Calu3 (cell line): ENCODE measurements around the gene BAD. TPM values are rescaled to one million over a fixed set of nuclear protein-coding genes. Genes with fewer than 3 reads are reported as not detected.

Experiments
- BruUV-seq: library from RNA; stranded (reverse); fragments of 400-500 nt; replicated peaks from 2 replicates; lab custom pipeline; 2021; lab: Mats Ljungman, UMichigan
- CTCF ChIA-PET: fragments of 300-600 bp; sonication (Branson Sonifier 250); formaldehyde crosslinking; loops from one replicate; lab custom pipeline; 2022; ENCODE audit warnings: antibody characterized with exemption; lab: Charles Lee
- DNase-seq: peaks from one replicate; pipeline ENCODE4 v3.0.0; 2022
- H3K27ac Mint-ChIP-seq: one replicate; pipeline ENCODE4 v1.8.0; 2022; ENCODE audit warnings: mixed read lengths; ENCODE audit not compliant: unreplicated experiment
- H3K27me3 Mint-ChIP-seq: one replicate; pipeline ENCODE4 v1.8.0; 2022; ENCODE audit warnings: mixed read lengths; ENCODE audit not compliant: unreplicated experiment
- H3K36me3 Mint-ChIP-seq: one replicate; pipeline ENCODE4 v1.8.0; 2022; ENCODE audit warnings: mild to moderate bottlenecking, moderate library complexity, mixed read lengths; ENCODE audit not compliant: insufficient read depth, unreplicated experiment
- H3K4me1 Mint-ChIP-seq: one replicate; pipeline ENCODE4 v1.8.0; 2022; ENCODE audit warnings: mild to moderate bottlenecking, low read depth, mixed read lengths; ENCODE audit not compliant: unreplicated experiment
- H3K4me3 Mint-ChIP-seq: one replicate; pipeline ENCODE4 v1.8.0; 2022; ENCODE audit warnings: mild to moderate bottlenecking, low read depth, moderate library complexity, mixed read lengths; ENCODE audit not compliant: unreplicated experiment
- H3K9me3 Mint-ChIP-seq: one replicate; pipeline ENCODE4 v1.8.0; 2022; ENCODE audit warnings: low read depth, mixed read lengths; ENCODE audit not compliant: unreplicated experiment
- intact Hi-C: fragments of 100-400 bp; cut with micrococcal nuclease; formaldehyde crosslinking; loops from one replicate; pipeline ENCODE4 v1.10.0; 2022; ENCODE audit not compliant: unreplicated experiment
- total RNA-seq: library from RNA; stranded (reverse); gene quantifications from 2 replicates; pipeline ENCODE4 v1.2.3, GENCODE V29; 2022
- TF ChIP-seq, protein P1 (sequence below): fragments of 200-600 bp; IDR thresholded peaks from one replicate; pipeline ENCODE4 v1.8.0; 2022; ENCODE audit warnings: antibody characterized with exemption; ENCODE audit not compliant: unreplicated experiment

BAD gene
- total RNA-seq, 1 experiment from 2014 or later = 30.2 TPM

- Mint-ChIP-seq H3K4me1 (peaks cover 37% of the 10 kb centered on the region), H3K27ac (peak overlapping the region; percentile 83), H3K4me3 (peak overlapping the region; percentile 96), H3K36me3 (peaks cover 95% of the 10 kb centered on the region), H3K9me3 (no peaks in the 10 kb centered on the region), H3K27me3 (no peaks in the 10 kb centered on the region)
- intact Hi-C loops = loop anchor here (10.0 kb wide), 1 partner anchor 61 kb away; the partner anchor contains the start of genes CATSPERZ and ESRRA
- CTCF ChIA-PET = interaction anchor here (0.5 to 1.0 kb wide), 2 partner anchors 39 to 68 kb away, joined by 3 read pairs; no protein-coding TSS in a partner anchor
- no peak for DNase-seq
- TF ChIP-seq, protein P1, sequence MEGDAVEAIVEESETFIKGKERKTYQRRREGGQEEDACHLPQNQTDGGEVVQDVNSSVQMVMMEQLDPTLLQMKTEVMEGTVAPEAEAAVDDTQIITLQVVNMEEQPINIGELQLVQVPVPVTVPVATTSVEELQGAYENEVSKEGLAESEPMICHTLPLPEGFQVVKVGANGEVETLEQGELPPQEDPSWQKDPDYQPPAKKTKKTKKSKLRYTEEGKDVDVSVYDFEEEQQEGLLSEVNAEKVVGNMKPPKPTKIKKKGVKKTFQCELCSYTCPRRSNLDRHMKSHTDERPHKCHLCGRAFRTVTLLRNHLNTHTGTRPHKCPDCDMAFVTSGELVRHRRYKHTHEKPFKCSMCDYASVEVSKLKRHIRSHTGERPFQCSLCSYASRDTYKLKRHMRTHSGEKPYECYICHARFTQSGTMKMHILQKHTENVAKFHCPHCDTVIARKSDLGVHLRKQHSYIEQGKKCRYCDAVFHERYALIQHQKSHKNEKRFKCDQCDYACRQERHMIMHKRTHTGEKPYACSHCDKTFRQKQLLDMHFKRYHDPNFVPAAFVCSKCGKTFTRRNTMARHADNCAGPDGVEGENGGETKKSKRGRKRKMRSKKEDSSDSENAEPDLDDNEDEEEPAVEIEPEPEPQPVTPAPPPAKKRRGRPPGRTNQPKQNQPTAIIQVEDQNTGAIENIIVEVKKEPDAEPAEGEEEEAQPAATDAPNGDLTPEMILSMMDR = no peak
- BruUV-seq = TSS peak; percentile 4
These were observed 41.1 kb downstream of the BAD start for GRCh38 chr11:64243236-64243854.

DNA sequence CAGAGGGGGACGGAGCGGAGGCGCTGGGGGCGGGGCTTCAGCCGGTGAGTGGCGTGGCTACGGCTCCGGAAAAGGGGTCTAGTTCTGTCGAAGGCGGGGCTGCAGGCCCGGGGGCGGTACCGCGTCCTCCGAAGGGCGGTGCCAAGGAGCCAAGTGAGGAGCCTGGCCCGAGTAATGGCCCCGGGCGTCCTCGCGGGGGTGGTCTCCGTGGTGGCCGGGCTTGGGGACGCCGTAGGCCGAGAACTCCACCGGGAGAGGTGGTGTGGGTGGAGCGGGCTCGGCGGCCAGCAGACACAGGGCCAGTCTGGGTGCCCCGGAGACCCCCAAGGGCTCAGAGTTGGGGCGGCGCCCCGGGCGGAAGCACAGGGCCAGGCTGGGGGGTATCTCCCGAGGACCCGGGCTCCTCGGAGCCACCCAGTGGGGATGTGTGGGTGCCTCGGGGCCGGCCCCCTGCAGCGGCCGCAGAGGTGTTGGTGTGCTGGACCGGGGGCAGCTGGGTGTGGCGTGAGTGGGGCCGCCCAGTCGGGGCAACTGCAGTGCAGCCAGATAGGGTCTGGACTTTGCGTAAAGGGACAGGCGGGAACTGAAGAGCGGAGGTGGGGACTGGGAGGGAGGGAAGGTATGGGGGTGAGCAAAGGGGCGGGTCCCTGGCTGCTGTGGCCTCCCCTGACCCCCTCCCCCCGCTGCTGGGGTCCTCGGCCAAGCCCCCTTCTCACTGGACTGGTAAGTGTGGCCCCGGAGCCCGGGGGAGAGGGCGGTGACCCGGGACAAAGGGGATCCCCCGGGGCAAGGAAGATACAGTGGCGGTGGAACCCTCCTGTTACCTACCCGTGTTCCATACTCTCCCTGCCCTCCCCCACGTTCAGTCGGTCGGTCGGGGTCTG lies 42.7 kb downstream of the BAD start:
- no TSS peak for BruUV-seq
- Mint-ChIP-seq H3K27ac (peak overlapping the region; percentile 89), H3K4me3 (peak overlapping the region; percentile 96), H3K27me3 (no peaks in the 10 kb centered on the region), H3K9me3 (no peaks in the 10 kb centered on the region), H3K4me1 (peaks cover 39% of the 10 kb centered on the region), H3K36me3 (peaks cover 95% of the 10 kb centered on the region)
- intact Hi-C loops = loop anchor here (10.0 kb wide), 1 partner anchor 63 kb away; the partner anchor contains the start of genes CATSPERZ and ESRRA
- TF ChIP-seq, protein P1 = peak; percentile 12
- DNase-seq = peak; percentile 100
- CTCF ChIA-PET = interaction anchor here (1.1 kb wide), 2 partner anchors 10 to 27 kb away, joined by 3 to 8 read pairs; partner anchors contain the start of gene PLCB3

DNA sequence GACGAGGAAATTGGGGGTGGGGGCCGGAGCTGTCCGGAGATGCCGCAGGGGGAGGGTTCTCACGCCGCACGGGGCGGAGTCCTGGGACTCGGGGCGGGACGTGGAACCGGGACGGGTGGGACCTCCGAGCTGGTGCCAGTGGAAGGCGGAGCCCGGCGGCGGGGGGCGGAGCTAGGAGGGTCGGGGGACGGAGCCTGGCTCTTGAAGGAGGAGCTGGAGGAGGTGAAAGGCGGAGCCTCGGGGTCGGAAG lies 43.3 kb downstream of the BAD start:
- H3K27ac Mint-ChIP-seq = peak overlapping the region; percentile 89
- intact Hi-C loops = loop anchor here (10.0 kb wide), 1 partner anchor 64 kb away; the partner anchor contains the start of genes CATSPERZ and ESRRA
- peak overlapping the region; percentile 96 for H3K4me3 Mint-ChIP-seq
- TF ChIP-seq, protein P1 = no peak
- H3K36me3 Mint-ChIP-seq = peaks cover 95% of the 10 kb centered on the region
- BruUV-seq = no TSS peak
- no peak for DNase-seq
- peaks cover 42% of the 10 kb centered on the region for H3K4me1 Mint-ChIP-seq
- CTCF ChIA-PET = interaction anchor here (1.1 kb wide), 2 partner anchors 11 to 28 kb away, joined by 3 to 8 read pairs; partner anchors contain the start of gene PLCB3
- no peaks in the 10 kb centered on the region for H3K27me3 Mint-ChIP-seq
- H3K9me3 Mint-ChIP-seq = no peaks in the 10 kb centered on the region

- CTCF ChIA-PET = interaction anchor here (1.1 kb wide), 2 partner anchors 11 to 28 kb away, joined by 3 to 8 read pairs; partner anchors contain the start of gene PLCB3
- H3K27me3 Mint-ChIP-seq = no peaks in the 10 kb centered on the region
- peak within 1 kb of the TSS; percentile 89 for H3K27ac Mint-ChIP-seq
- H3K4me3 Mint-ChIP-seq = peak within 1 kb of the TSS; percentile 96
- DNase-seq = peak; percentile 98
- intact Hi-C loops = loop anchor here (10.0 kb wide), 1 partner anchor 64 kb away; the partner anchor contains the start of genes CATSPERZ and ESRRA
- peaks cover 42% of the 10 kb centered on the region for H3K4me1 Mint-ChIP-seq
- no peaks in the 10 kb centered on the region for H3K9me3 Mint-ChIP-seq
- peaks cover 95% of the 10 kb centered on the region for H3K36me3 Mint-ChIP-seq
- BruUV-seq = TSS peak; percentile 28
- TF ChIP-seq, protein P1 = no peak
These were observed 43.8 kb downstream of the BAD start, which contains the start of gene FKBP2 for GRCh38 chr11:64240435-64241240. Gene FKBP2, plus strand, starts transcription at chr11:64241095. Its CDS starts 1,293 bp downstream, at chr11:64242388.
